ENCODE data around the gene ACSF3.

DNA sequence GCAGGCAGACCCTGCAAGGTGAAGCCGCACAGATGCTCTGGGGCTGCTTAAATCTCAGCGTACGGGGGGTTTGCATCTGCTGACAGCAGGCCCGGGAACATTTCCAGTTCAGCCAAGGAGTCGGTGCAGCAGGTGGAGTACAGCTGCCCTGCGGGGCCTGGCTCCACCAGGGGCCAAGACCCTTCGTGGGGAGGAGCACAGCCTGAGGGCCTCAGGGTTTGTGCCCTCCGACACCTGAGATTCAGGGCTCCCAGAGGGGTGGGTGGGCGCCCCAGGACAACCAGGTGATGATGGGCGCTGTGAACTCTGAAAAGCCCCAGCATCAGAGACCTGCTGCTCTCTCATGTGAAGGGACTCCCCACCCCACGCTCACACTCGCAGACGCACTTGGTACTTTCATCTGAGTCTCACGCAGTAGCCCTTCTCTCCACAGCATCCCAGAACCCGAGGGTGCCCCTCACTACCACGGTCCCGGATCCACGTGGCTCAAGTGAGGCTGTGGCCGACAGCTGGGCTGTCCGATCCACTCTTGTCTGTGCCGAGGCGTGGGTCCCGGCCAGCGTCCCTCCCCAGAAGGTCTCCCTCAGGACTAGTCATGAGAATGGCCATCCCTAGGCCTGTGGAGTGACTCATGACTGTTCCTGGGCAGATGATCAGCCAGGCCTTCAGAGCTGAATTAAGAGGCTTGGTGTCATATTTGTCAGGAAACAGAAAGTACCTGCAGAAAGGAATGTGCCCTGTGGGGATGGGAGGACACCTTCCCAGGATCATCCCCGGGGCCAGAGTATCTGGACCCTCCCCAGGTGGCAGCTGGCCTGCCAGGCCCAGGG is 29.6 kb downstream of the ACSF3 start:
- no peak for TF ChIP-seq EZH2 (IDR thresholded peaks at IDR 0.05; ENCODE audit: borderline replicate concordance, low read length)
- TF ChIP-seq, protein P1, sequence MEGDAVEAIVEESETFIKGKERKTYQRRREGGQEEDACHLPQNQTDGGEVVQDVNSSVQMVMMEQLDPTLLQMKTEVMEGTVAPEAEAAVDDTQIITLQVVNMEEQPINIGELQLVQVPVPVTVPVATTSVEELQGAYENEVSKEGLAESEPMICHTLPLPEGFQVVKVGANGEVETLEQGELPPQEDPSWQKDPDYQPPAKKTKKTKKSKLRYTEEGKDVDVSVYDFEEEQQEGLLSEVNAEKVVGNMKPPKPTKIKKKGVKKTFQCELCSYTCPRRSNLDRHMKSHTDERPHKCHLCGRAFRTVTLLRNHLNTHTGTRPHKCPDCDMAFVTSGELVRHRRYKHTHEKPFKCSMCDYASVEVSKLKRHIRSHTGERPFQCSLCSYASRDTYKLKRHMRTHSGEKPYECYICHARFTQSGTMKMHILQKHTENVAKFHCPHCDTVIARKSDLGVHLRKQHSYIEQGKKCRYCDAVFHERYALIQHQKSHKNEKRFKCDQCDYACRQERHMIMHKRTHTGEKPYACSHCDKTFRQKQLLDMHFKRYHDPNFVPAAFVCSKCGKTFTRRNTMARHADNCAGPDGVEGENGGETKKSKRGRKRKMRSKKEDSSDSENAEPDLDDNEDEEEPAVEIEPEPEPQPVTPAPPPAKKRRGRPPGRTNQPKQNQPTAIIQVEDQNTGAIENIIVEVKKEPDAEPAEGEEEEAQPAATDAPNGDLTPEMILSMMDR (IDR thresholded peaks at IDR 0.05; ENCODE audit: low read length): no peak

Measured in OCI-LY1 (cell line).